GM12878 (cell line): ENCODE measurements around the gene CCDC71L.

ENCODE experiments used
- CBX5 ChIP-seq: sonication (generic); IDR thresholded peaks from 2 replicates; pipeline ENCODE4 v1.6.1; 2016; ENCODE audit warnings: low read depth, moderate library complexity, mild to moderate bottlenecking, inconsistent platforms
- DPF2 ChIP-seq: fragments of 450-650 bp; IDR thresholded peaks from 2 replicates; pipeline ENCODE4 v1.6.1; 2017; ENCODE audit warnings: mild to moderate bottlenecking
- FOXK2 ChIP-seq: fragments of 450-650 bp; IDR thresholded peaks from 2 replicates; pipeline ENCODE4 v1.6.1; 2017; ENCODE audit warnings: mild to moderate bottlenecking, moderate library complexity
- GABPA ChIP-seq: IDR thresholded peaks from 2 replicates; pipeline ENCODE4 v1.6.1; 2014; ENCODE audit warnings: antibody characterized with exemption, low read depth, mild to moderate bottlenecking, inconsistent platforms
- HDAC2 ChIP-seq: fragments of 200-600 bp; sonication (generic); IDR thresholded peaks from 2 replicates; pipeline ENCODE4 v1.6.1; 2017
- MYC ChIP-seq: IDR thresholded peaks from 2 replicates; pipeline ENCODE4 v1.6.1; 2011; ENCODE audit warnings: mild to moderate bottlenecking, low read length, moderate library complexity, inconsistent platforms; ENCODE audit not compliant: insufficient read depth, insufficient replicate concordance, insufficient read length, severe bottlenecking
- NR2C2 ChIP-seq: IDR thresholded peaks from 2 replicates; pipeline ENCODE4 v1.6.1; 2011; ENCODE audit warnings: borderline replicate concordance, low read depth; ENCODE audit not compliant: control insufficient read depth, insufficient read length
- SIN3A ChIP-seq: IDR thresholded peaks from 2 replicates; pipeline ENCODE4 v1.6.1; 2012; ENCODE audit warnings: low read depth, low read length, improper control_type of control experiment
- SUZ12 ChIP-seq: fragments of 200-600 bp; sonication (generic); IDR thresholded peaks from one replicate; pipeline ENCODE4 v1.6.1; 2018; ENCODE audit warnings: antibody characterized with exemption, mild to moderate bottlenecking; ENCODE audit not compliant: unreplicated experiment
- YBX1 ChIP-seq: fragments of 450-650 bp; IDR thresholded peaks from 2 replicates; pipeline ENCODE4 v1.6.1; 2016; ENCODE audit warnings: antibody characterized with exemption
- ZNF384 ChIP-seq: IDR thresholded peaks from 2 replicates; pipeline ENCODE4 v1.6.1; 2012; ENCODE audit warnings: low read depth, mild to moderate bottlenecking, low read length, improper control_type of control experiment, borderline replicate concordance
- TF ChIP-seq, protein P1 (sequence below), 3 experiments: IDR thresholded peaks in 2 of 3; conservative IDR thresholded peaks in 1 of 3; 2 replicates each; pipeline ENCODE4 v1.5.1; 2011; ENCODE audit warnings: low read depth in 3 of 3, low read length in 3 of 3, mild to moderate bottlenecking in 3 of 3, control low read depth in 2 of 3, moderate library complexity in 2 of 3, inconsistent platforms in 1 of 3, mixed read lengths in 1 of 3; ENCODE audit not compliant: control insufficient read depth in 2 of 3, insufficient read depth in 1 of 3; ENCODE audit errors: extremely low read depth in 1 of 3
- TF ChIP-seq, protein P2 (sequence below): IDR thresholded peaks from 2 replicates; pipeline ENCODE4 v1.6.1; 2012; ENCODE audit warnings: low read depth, low read length, improper control_type of control experiment

DNA sequence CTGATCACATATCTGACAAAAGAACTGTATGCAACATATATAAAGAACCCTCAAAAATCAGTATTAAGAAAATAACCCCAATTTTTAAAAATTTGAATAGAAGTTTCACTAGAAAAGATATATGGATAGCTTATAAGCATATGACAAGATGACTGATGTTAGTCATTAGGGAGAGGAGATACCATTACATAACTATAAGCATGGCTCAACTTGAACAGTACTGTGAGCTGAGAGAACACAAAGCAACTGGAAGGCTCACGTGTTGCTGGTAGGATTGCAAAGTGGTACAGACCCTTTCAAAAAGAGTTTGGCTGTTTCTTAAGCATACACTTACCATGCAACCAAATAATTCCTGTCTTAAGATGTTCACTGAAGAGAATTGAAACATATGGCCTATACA is 14.7 kb downstream of the CCDC71L start:
- TF ChIP-seq, protein P1, sequence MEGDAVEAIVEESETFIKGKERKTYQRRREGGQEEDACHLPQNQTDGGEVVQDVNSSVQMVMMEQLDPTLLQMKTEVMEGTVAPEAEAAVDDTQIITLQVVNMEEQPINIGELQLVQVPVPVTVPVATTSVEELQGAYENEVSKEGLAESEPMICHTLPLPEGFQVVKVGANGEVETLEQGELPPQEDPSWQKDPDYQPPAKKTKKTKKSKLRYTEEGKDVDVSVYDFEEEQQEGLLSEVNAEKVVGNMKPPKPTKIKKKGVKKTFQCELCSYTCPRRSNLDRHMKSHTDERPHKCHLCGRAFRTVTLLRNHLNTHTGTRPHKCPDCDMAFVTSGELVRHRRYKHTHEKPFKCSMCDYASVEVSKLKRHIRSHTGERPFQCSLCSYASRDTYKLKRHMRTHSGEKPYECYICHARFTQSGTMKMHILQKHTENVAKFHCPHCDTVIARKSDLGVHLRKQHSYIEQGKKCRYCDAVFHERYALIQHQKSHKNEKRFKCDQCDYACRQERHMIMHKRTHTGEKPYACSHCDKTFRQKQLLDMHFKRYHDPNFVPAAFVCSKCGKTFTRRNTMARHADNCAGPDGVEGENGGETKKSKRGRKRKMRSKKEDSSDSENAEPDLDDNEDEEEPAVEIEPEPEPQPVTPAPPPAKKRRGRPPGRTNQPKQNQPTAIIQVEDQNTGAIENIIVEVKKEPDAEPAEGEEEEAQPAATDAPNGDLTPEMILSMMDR (IDR thresholded peaks at IDR 0.05 in 2 of 3, conservative IDR thresholded peaks at IDR 0.05 in 1 of 3; ENCODE audit: control insufficient read depth in 2 of 3, extremely low read depth in 1 of 3, insufficient read depth in 1 of 3, low read depth in 3 of 3, low read length in 3 of 3), result no peak
- no peak for TF ChIP-seq NR2C2
- no peak for TF ChIP-seq GABPA
- TF ChIP-seq DPF2, result no peak
- no peak for TF ChIP-seq ZNF384
- TF ChIP-seq SUZ12, result no peak
- TF ChIP-seq YBX1, result no peak
- TF ChIP-seq HDAC2, result no peak
- TF ChIP-seq MYC, result no peak
- no peak for TF ChIP-seq SIN3A
- TF ChIP-seq CBX5, result no peak
- TF ChIP-seq, protein P2, sequence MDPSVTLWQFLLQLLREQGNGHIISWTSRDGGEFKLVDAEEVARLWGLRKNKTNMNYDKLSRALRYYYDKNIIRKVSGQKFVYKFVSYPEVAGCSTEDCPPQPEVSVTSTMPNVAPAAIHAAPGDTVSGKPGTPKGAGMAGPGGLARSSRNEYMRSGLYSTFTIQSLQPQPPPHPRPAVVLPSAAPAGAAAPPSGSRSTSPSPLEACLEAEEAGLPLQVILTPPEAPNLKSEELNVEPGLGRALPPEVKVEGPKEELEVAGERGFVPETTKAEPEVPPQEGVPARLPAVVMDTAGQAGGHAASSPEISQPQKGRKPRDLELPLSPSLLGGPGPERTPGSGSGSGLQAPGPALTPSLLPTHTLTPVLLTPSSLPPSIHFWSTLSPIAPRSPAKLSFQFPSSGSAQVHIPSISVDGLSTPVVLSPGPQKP, result no peak
- TF ChIP-seq FOXK2, result no peak
